ENCODE results near the gene PRPF38B.

GRCh38 chr1:108715932-108716331 is 23.8 kb downstream of the PRPF38B start:
- TF ChIP-seq JUND (IDR thresholded peaks at IDR 0.05; ENCODE audit: low read length) (no peak), BCL11A (IDR thresholded peaks at IDR 0.05; ENCODE audit: low read depth in 2 of 2, low read length in 2 of 2) (no peak), EZH2 (IDR thresholded peaks at IDR 0.05; ENCODE audit: low read depth, low read length, severe bottlenecking) (no peak), EGR1 (IDR thresholded peaks at IDR 0.05; ENCODE audit: borderline replicate concordance, low read depth, low read length) (no peak), KDM5A (IDR thresholded peaks at IDR 0.05; ENCODE audit: low read length) (no peak), CTCF (IDR thresholded peaks at IDR 0.05; ENCODE audit: control extremely low read depth in 1 of 3, insufficient read depth in 1 of 3, low read depth in 1 of 3, low read length in 3 of 3) (no peak), SUZ12 (IDR thresholded peaks at IDR 0.05; ENCODE audit: low read length) (no peak), SRF (IDR thresholded peaks at IDR 0.05; ENCODE audit: low read depth, low read length) (no peak), TAF1 (IDR thresholded peaks at IDR 0.05; ENCODE audit: low read depth, low read length) (no peak), POLR2AphosphoS5 (IDR thresholded peaks at IDR 0.05; ENCODE audit: low read depth, low read length) (no peak)

Measured in H1 (cell line).